K562 (cell line): ENCODE data around the gene TMEM129. TPM values are rescaled to one million over a fixed set of nuclear protein-coding genes. Genes with fewer than 3 reads are reported as not detected.

Source experiments
- ATAC-seq: fragments of 200-7000 bp; cut with Tn5 transposase; 3 replicates; pipeline ENCODE4 v1.9.1; 2020; ENCODE audit warnings: moderate library complexity
- BruUV-seq: library from RNA; stranded (reverse); fragments of 400-500 nt; replicated peaks from 2 replicates; lab custom pipeline; 2021; lab: Mats Ljungman, UMichigan
- CTCF ChIA-PET: fragments of 300-600 bp; formaldehyde crosslinking; extraction: SDS; loops from one replicate; lab custom pipeline; 2021; ENCODE audit warnings: low intra/inter-chr PET ratio; lab: Yijun Ruan, JAX
- POLR2A ChIA-PET: fragments of 300-600, 350-650 bp; sonication (Branson Sonifier 250); formaldehyde crosslinking; extraction: SDS; loops from one replicate; lab custom pipeline; 2021; ENCODE audit warnings: antibody characterized with exemption, inconsistent platforms; lab: Yijun Ruan, JAX
- DNase-seq, 4 experiments: peaks; one replicate each; pipeline versions ENCODE4 v3.0.0 to v3.0.0-alpha.2; 2011 to 2018; ENCODE audit warnings: low spot score in 3 of 4, mixed read lengths in 3 of 4; ENCODE audit errors: extremely low read depth in 1 of 4
- FAIRE-seq: peaks from 2 replicates; lab custom pipeline; 2011; peaks lifted over from hg19 to GRCh38; lab: Jason Lieb, UNC
- H2AFZ ChIP-seq: 2 replicates; pipeline ENCODE4 v1.6.0; 2011; ENCODE audit warnings: low read depth, low read length, control low read depth, inconsistent platforms
- H3K27ac ChIP-seq: fragments of 200-600 bp; 3 replicates; pipeline ENCODE4 v1.8.0; 2011; ENCODE audit warnings: low read depth, mild to moderate bottlenecking, control low read depth, inconsistent platforms, low read length, moderate library complexity, mixed read lengths; ENCODE audit errors: extremely low read depth
- H3K27me3 ChIP-seq, 2 experiments: fragments of 300-600 bp in 1 of 2; 2 replicates in 1 of 2; 3 replicates in 1 of 2; pipeline versions ENCODE4 v1.6.0 to v1.8.0; 2011; ENCODE audit warnings: inconsistent platforms in 2 of 2, low read length in 2 of 2, mild to moderate bottlenecking in 1 of 2, mixed read lengths in 1 of 2, moderate library complexity in 1 of 2; ENCODE audit not compliant: control insufficient read depth in 2 of 2, insufficient read depth in 2 of 2
- H3K36me3 ChIP-seq: fragments of 300-600 bp; 3 replicates; pipeline ENCODE4 v1.8.0; 2011; ENCODE audit warnings: mild to moderate bottlenecking, low read length, inconsistent platforms; ENCODE audit not compliant: control insufficient read depth, insufficient read depth
- H3K4me1 ChIP-seq, 2 experiments: fragments of 200-600 bp in 1 of 2; replicated peaks in 1 of 2; 2 replicates in 1 of 2; 3 replicates in 1 of 2; pipeline versions ENCODE4 v1.5.1 to v1.8.0; 2011; ENCODE audit warnings: inconsistent platforms in 2 of 2, low read length in 2 of 2, mild to moderate bottlenecking in 1 of 2, mixed read lengths in 1 of 2, moderate library complexity in 1 of 2; ENCODE audit not compliant: control insufficient read depth in 2 of 2, insufficient read depth in 2 of 2
- H3K4me2 ChIP-seq: 2 replicates; pipeline ENCODE4 v1.6.1; 2011; ENCODE audit warnings: low read length, control low read depth, inconsistent platforms, mixed read lengths; ENCODE audit not compliant: insufficient read depth
- H3K4me3 ChIP-seq: fragments of 200-600 bp; sonication (generic), shearing (Covaris generic); 2 replicates; pipeline ENCODE4 v1.5.1; 2016; ENCODE audit warnings: control low read depth, inconsistent platforms
- H3K79me2 ChIP-seq: fragments of 200-600 bp; 3 replicates; pipeline ENCODE4 v1.8.0; 2011; ENCODE audit warnings: low read length, inconsistent platforms; ENCODE audit not compliant: control insufficient read depth, insufficient read depth
- H3K9ac ChIP-seq, 2 experiments: 2 replicates each; pipeline versions ENCODE4 v1.6.0 to v1.6.1; 2011; ENCODE audit warnings: low read depth in 2 of 2, low read length in 2 of 2, control low read depth in 1 of 2, inconsistent platforms in 1 of 2, mild to moderate bottlenecking in 1 of 2, mixed read lengths in 1 of 2; ENCODE audit not compliant: insufficient read depth in 1 of 2
- H3K9me1 ChIP-seq: one replicate; pipeline ENCODE4 v1.6.0; 2011; ENCODE audit warnings: inconsistent platforms, mild to moderate bottlenecking, low read length, moderate library complexity; ENCODE audit not compliant: control insufficient read depth, insufficient read depth
- H3K9me3 ChIP-seq: replicated peaks from 2 replicates; pipeline ENCODE4 v1.5.1; 2011; ENCODE audit warnings: low read depth, low read length, inconsistent platforms; ENCODE audit not compliant: control insufficient read depth, insufficient read depth
- H4K20me1 ChIP-seq: replicated peaks from 2 replicates; pipeline ENCODE4 v1.6.1; 2011; ENCODE audit warnings: low read length, inconsistent platforms, mixed read lengths; ENCODE audit not compliant: control insufficient read depth, insufficient read depth
- CUX1 ChIP-seq: fragments of 200-800 bp; sonication (Bioruptor generic); IDR thresholded peaks from 2 replicates; pipeline ENCODE4 v1.6.1; 2016; ENCODE audit warnings: missing genetic modification characterization, missing compliant biosample characterization
- GABPB2 ChIP-seq: fragments of 250-450 bp; sonication (Bioruptor Pico); conservative IDR thresholded peaks from 2 replicates; pipeline ENCODE4 v1.5.1; 2021; ENCODE audit warnings: mild to moderate bottlenecking
- GATAD2A ChIP-seq: fragments of 450-650 bp; IDR thresholded peaks from 2 replicates; pipeline ENCODE4 v1.6.1; 2017
- LEF1 ChIP-seq: fragments of 450-650 bp; IDR thresholded peaks from 2 replicates; pipeline ENCODE4 v1.6.1; 2016; ENCODE audit warnings: mild to moderate bottlenecking
- NFIC ChIP-seq: fragments of 450-650 bp; IDR thresholded peaks from 2 replicates; pipeline ENCODE4 v1.6.1; 2017; ENCODE audit warnings: mild to moderate bottlenecking, inconsistent platforms
- NRF1 ChIP-seq, 2 experiments: fragments of 450-650 bp; IDR thresholded peaks in 1 of 2; conservative IDR thresholded peaks in 1 of 2; 2 replicates each; pipeline ENCODE4 v1.6.1; 2014; ENCODE audit warnings: mild to moderate bottlenecking in 2 of 2
- POLR2G ChIP-seq: fragments of 200-400 bp; formaldehyde crosslinking; IDR thresholded peaks from 2 replicates; pipeline ENCODE4 v1.6.1; 2017; ENCODE audit warnings: low read depth, mild to moderate bottlenecking, antibody characterized with exemption, low read length, moderate library complexity
- WGBS: fragments of 100-300 bp; shearing (Covaris generic); methylation state at CpG from one replicate; pipeline ENCODE4 v1.1.6; 2016; ENCODE audit warnings: low coverage, mixed read lengths; ENCODE audit not compliant: insufficient coverage; ENCODE audit errors: missing lambda C conversion rate; 5-methylcytosine and 5-hydroxymethylcytosine counted together
- in situ Hi-C: fragments of 300-500 bp; cut with MboI; formaldehyde crosslinking; loops from 4 replicates; pipeline ENCODE4 v1.15.0; 2018; ENCODE audit warnings: inconsistent platforms, mixed read lengths
- intact Hi-C: fragments of 100-400 bp; cut with micrococcal nuclease; formaldehyde crosslinking; loops from 2 replicates; pipeline ENCODE4 v1.14.2; 2022
- polyA plus RNA-seq, 8 experiments: library from polyadenylated mRNA; depleted of rRNA in 4 of 8; stranded (reverse) in 5 of 8; unstranded in 3 of 8; fragments of >200 nt; fragmentation: Nextera tagmentation in 2 of 8; fragmentation: Illumina TruSeq in 1 of 8; extraction: Ambion mirVana in 2 of 8; extraction: Trizol in 1 of 8; gene quantifications; 2 replicates each; pipeline versions ENCODE4 v1.2.1 to v1.2.3, GENCODE V29; 2011 to 2014; ENCODE audit warnings: inconsistent platforms in 1 of 8, missing spikeins in 1 of 8
- total RNA-seq, 7 experiments: library from RNA; depleted of rRNA in 6 of 7; stranded (reverse); fragments of >200 nt in 6 of 7; fragmentation: Illumina TruSeq in 2 of 7; extraction: Trizol in 2 of 7; gene quantifications; 2 replicates each; pipeline versions ENCODE4 v1.2.1 to v1.2.3, GENCODE V29; 2011 to 2021; ENCODE audit warnings: low replicate concordance in 1 of 7
- TF ChIP-seq, protein P1 (sequence below): fragments of 250-450 bp; sonication (Bioruptor Pico); IDR thresholded peaks from 2 replicates; pipeline ENCODE4 v1.5.0; 2021

TMEM129 gene
- total and polyA plus RNA-seq, 9 of the 15 experiments (the other 6 are each of a cell fraction or from before 2014, with no cell fraction given) = 0.34 to 47.2 (median 18.8) TPM

- H3K36me3 ChIP-seq = peaks cover 95% of the 10 kb centered on the region
These were observed 9.5 kb upstream of the TMEM129 start for GRCh38 chr4:1730532-1731135.

More at GRCh38 chr4:1730532-1731135, 9.5 kb upstream of the TMEM129 start:
- 97% methylated on average over 12 of the region's 16 CpGs for WGBS
- H3K9me1 ChIP-seq = no peaks in the 10 kb centered on the region
- no peak overlapping the region for H3K4me2 ChIP-seq
- peaks cover 60% of the 10 kb centered on the region for H3K79me2 ChIP-seq
- DNase-seq (no peak), FAIRE-seq (no peak), ATAC-seq (no peak)
- intact Hi-C loops = no loop called here
- no peak overlapping the region for H2AFZ ChIP-seq
- H3K4me3 ChIP-seq = no peak overlapping the region
- POLR2A ChIA-PET = interaction anchor here (0.9 to 2.8 kb wide), 6 partner anchors 10 to 219 kb away, joined by 3 to 20 read pairs (median 6); partner anchors contain the start of genes SLBP, TACC3 and TMEM129
- BruUV-seq = no TSS peak
- TF ChIP-seq LEF1 (no peak), GATAD2A (no peak), POLR2G (peak; percentile 48), CUX1 (CRISPR knock-in tag) (no peak), GABPB2 (CRISPR knock-in tag) (no peak), NFIC (no peak), NRF1 (conservative IDR thresholded peaks at IDR 0.05 in 1 of 2, IDR thresholded peaks at IDR 0.05 in 1 of 2) (no peak)
- TF ChIP-seq, protein P1, sequence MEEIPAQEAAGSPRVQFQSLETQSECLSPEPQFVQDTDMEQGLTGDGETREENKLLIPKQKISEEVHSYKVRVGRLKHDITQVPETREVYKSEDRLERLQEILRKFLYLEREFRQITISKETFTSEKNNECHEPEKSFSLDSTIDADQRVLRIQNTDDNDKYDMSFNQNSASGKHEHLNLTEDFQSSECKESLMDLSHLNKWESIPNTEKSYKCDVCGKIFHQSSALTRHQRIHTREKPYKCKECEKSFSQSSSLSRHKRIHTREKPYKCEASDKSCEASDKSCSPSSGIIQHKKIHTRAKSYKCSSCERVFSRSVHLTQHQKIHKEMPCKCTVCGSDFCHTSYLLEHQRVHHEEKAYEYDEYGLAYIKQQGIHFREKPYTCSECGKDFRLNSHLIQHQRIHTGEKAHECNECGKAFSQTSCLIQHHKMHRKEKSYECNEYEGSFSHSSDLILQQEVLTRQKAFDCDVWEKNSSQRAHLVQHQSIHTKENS (CRISPR knock-in tag) = no peak
- H3K27ac ChIP-seq = no peak overlapping the region
- peaks cover 2% of the 10 kb centered on the region; the same call in 1 of the 2 replicates for H3K9me3 ChIP-seq
- in situ Hi-C loops = no loop called here
- no peak overlapping the region; a peak in 1 of 4 replicates for H3K9ac ChIP-seq
- H4K20me1 ChIP-seq = peaks cover 22% of the 10 kb centered on the region
- CTCF ChIA-PET = no interaction called here
- peaks cover 0 to 35% of the 10 kb centered on the region in 2 experiments; a peak in 3 of 5 replicates for H3K4me1 ChIP-seq
- no peaks in the 10 kb centered on the region for H3K27me3 ChIP-seq
